ENCODE data around the gene TAAR6. TPM values are rescaled to one million over a fixed set of nuclear protein-coding genes. Genes with fewer than 3 reads are reported as not detected.

The TAAR6 gene
- total RNA-seq, 1 experiment from 2014 or later = not detected

GRCh38 chr6:132520953-132521352 is 49.2 kb upstream of the TAAR6 start (continued):
- TF ChIP-seq ZNF532 (CRISPR knock-in tag; IDR thresholded peaks at IDR 0.05; ENCODE audit: borderline replicate concordance) (no peak), ATF3 (CRISPR knock-in tag; conservative IDR thresholded peaks at IDR 0.05) (no peak), NR2C2 (CRISPR knock-in tag; IDR thresholded peaks at IDR 0.05) (no peak), TEAD4 (CRISPR knock-in tag; IDR thresholded peaks at IDR 0.05) (no peak), ZNF317 (CRISPR knock-in tag; IDR thresholded peaks at IDR 0.05; ENCODE audit: borderline replicate concordance, low read depth) (no peak), AFF4 (CRISPR knock-in tag; IDR thresholded peaks at IDR 0.05; ENCODE audit: borderline replicate concordance) (no peak), MYBL2 (CRISPR knock-in tag; IDR thresholded peaks at IDR 0.05) (no peak), FOXP1 (CRISPR knock-in tag; IDR thresholded peaks at IDR 0.05; ENCODE audit: borderline replicate concordance) (no peak), FOXP4 (CRISPR knock-in tag; IDR thresholded peaks at IDR 0.05) (no peak), ERG (CRISPR knock-in tag; IDR thresholded peaks at IDR 0.05) (no peak), ZNF512 (CRISPR knock-in tag; IDR thresholded peaks at IDR 0.05; ENCODE audit: borderline replicate concordance) (no peak), JAZF1 (CRISPR knock-in tag; IDR thresholded peaks at IDR 0.05) (no peak)

GRCh38 chr6:132524646-132525045 is 45.5 kb upstream of the TAAR6 start:
- ChIA-PET POLR2A (no interaction called here), CTCF (interaction anchor here (1.4 kb wide), 1 partner anchor 243 kb away, joined by 3 read pairs; no protein-coding TSS in a partner anchor)
- peaks cover 8% of the 10 kb centered on the region for H3K4me1 Mint-ChIP-seq
- DNase-seq (ENCODE audit: low spot score) (no peak), ATAC-seq (no peak)
- no peaks in the 10 kb centered on the region for H3K36me3 Mint-ChIP-seq
- peaks cover 10% of the 10 kb centered on the region for H3K27me3 Mint-ChIP-seq (ENCODE audit: low read depth)
- H3K27ac Mint-ChIP-seq = no peak overlapping the region
- H3K4me3 Mint-ChIP-seq = no peak overlapping the region
- no peaks in the 10 kb centered on the region for H3K9me3 Mint-ChIP-seq
- TF ChIP-seq FOXK1 (CRISPR knock-in tag; IDR thresholded peaks at IDR 0.05) = no peak
- no peak for TF ChIP-seq CDX4 (CRISPR knock-in tag; IDR thresholded peaks at IDR 0.05; ENCODE audit: borderline replicate concordance)
- no peak for TF ChIP-seq AFF4 (CRISPR knock-in tag; IDR thresholded peaks at IDR 0.05; ENCODE audit: borderline replicate concordance)
- no peak for TF ChIP-seq ZNF671 (CRISPR knock-in tag; IDR thresholded peaks at IDR 0.05)
- TF ChIP-seq TEAD4 (CRISPR knock-in tag; IDR thresholded peaks at IDR 0.05) = no peak
- TF ChIP-seq MLX (CRISPR knock-in tag; IDR thresholded peaks at IDR 0.05) = no peak

Data from WTC11 (cell line).